GM12873 (cell line): ENCODE data around the gene B4GALNT3.
A peak's percentile ranks its signal among the peaks of the same experiment; 100 is the strongest.

Source experiments
- CTCF ChIP-seq: IDR thresholded peaks from 2 replicates; pipeline ENCODE4 v1.5.1; 2012; ENCODE audit warnings: low read depth, mild to moderate bottlenecking, moderate library complexity, low read length, control low read depth; ENCODE audit not compliant: insufficient read depth; ENCODE audit errors: missing control alignments

The B4GALNT3 gene

GRCh38 chr12:569803-570434, 110.2 kb downstream of the B4GALNT3 start:
- peak; percentile 84 for TF ChIP-seq CTCF

GRCh38 chr12:570435-570920, 110.7 kb downstream of the B4GALNT3 start:
- no peak for TF ChIP-seq CTCF

- no peak for TF ChIP-seq CTCF
Observed at GRCh38 chr12:570921-571794, 111.4 kb downstream of the B4GALNT3 start.

GRCh38 chr12:571795-572531, 112.2 kb downstream of the B4GALNT3 start:
- TF ChIP-seq CTCF, result no peak

GRCh38 chr12:572532-572899, 112.8 kb downstream of the B4GALNT3 start:
- no peak for TF ChIP-seq CTCF

- TF ChIP-seq CTCF, result no peak
Observed at GRCh38 chr12:573232-573631, 113.5 kb downstream of the B4GALNT3 start.
